HK-2 (cell line): Measurements from ENCODE around the gene TXNIP.
"Not testable (repeated sequence)": the region's sequence is repeated elsewhere in the genome, so short reads cannot be mapped to it uniquely, and the experiment has no call there.

Experiments used
- DNase-seq: peaks from one replicate; pipeline ENCODE4 v3.0.0-alpha.2; 2018; ENCODE audit not compliant: unreplicated experiment

TXNIP gene, protein sequence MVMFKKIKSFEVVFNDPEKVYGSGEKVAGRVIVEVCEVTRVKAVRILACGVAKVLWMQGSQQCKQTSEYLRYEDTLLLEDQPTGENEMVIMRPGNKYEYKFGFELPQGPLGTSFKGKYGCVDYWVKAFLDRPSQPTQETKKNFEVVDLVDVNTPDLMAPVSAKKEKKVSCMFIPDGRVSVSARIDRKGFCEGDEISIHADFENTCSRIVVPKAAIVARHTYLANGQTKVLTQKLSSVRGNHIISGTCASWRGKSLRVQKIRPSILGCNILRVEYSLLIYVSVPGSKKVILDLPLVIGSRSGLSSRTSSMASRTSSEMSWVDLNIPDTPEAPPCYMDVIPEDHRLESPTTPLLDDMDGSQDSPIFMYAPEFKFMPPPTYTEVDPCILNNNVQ

DNA sequence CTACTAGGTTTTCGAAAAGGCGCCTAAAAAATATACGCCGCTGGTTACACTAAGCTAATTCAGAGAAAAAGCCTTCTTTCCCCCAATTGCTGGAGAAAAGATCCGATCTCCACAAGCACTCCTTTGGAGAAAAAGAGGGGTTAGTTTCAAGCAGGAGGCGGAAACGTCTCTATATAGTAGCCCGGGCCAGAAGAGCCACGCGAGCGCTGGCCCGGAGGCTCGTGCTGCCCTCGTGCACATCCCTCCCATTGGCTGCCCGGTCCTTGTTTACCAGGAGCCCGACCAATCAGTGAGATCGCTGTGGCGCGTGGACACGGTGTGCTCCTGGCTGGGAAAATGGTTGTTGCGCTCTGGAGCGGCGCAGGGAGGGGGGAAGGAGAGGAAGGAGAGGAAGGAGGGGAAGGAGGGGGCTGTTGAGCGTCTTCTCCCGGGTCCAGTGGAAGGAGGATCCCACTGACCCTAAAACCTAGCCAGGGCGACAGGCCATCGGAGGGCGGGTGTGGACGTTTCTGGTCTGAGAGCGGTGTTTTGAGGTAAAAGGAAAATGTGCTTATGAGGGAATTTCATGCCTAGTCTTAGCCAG, at the start of gene TXNIP:
TSS of gene TXNIP (minus strand) at position 147 of the 583 bp plus-strand sequence. CDS start 313 bp downstream, outside the sequence.
- DNase-seq: peak; percentile 97

DNA sequence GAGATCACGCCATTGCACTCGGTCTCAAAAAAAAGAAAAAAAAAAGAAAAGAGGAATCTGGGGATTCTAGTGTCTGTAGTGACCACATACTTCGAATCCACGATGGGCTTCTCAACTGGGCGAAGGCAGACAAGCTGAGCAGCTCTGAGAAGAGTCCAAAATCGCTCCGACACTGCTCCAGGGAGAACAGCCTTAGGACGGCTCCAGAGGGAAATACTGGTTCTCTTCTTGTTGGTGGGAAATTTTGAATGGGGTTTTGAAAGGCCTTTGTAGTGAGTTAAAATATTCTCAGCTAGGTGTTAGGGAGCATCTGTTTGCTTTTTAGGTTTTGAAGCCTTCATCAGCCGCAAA, 43.4 kb upstream of the TXNIP start:
- DNase-seq: no peak

DNA sequence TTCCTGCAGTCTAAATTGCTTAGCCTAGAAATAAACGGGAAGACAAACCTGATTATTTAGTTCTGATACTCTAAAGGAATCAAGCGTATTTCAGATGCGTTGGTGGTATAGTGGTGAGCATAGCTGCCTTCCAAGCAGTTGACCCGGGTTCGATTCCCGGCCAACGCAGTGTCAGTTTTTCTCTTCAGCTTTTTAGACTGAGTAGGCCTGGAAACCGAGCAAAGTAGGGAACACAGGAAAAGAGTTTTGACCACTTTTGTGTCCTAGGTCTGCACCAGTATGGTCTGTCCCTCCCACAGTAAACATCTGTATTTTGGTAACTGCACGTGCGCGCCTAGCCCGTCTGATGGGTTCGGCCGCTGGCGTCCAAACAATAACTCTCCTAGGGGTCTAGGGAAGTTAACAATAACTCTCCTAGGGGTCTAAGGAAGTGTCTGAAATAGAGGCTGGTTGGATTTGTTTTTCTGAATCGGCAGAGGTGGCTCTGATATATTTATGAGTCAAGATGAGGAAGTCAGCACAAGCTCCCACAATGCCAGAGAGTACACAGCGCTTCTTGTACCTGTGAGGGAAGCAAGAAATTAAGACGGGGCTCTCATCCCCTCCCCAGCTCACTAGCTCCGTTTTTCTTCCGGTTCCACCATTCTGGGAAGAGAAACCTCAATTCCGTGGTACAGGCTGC, 40.7 kb upstream of the TXNIP start:
- DNase-seq: peak; percentile 85

DNA sequence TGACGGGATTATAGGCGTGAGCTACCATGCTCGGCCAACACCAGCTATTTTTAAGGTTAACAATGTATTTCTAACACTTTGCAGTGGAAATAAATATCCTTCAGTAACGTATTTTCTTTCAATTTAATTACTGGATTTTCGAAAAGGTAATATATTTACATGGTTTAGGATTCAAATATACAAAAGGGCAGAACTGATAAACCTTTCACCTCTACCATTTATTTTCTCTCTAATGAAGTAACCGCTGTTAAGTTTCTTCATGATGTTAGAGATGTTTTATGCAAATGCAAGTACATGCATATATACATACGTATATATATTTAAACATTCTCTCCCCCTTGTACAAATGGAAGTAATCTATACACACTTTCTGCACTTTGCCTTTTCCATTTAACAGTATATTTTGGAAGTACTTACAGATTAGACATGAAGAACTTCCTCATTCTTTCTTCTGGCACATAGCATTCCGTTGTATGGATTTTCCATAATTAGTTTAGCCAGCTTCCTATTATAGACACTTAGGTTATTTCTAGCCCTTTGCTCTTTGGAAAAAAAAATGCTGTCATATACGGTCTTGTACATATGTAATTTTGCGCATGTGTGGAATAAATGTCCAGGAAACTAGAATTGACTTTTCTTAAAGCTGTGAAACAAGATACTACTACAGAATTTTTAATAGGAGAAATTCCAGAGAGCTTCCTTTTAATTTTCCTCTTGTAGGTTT, 40.0 kb upstream of the TXNIP start:
- DNase-seq: no peak

DNA sequence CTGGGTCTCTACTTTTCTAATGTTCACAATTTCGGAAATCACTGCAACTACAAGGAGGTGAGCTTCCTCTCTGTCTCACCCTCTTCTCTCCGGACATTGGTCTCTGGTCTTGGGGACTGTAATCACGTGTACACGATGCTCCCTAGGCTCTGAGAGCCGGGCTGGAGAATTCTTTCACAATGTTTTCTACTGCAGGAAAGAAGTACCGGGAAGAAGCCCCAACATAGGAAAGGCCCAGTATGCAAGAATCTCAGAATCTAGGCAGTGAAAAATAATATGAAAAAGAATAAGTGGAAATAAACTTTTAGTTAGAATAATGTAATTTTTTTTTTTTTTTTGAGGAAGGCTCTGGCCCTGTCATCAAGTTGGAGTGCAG, 38.7 kb upstream of the TXNIP start:
- peak; percentile 50 for DNase-seq

DNA sequence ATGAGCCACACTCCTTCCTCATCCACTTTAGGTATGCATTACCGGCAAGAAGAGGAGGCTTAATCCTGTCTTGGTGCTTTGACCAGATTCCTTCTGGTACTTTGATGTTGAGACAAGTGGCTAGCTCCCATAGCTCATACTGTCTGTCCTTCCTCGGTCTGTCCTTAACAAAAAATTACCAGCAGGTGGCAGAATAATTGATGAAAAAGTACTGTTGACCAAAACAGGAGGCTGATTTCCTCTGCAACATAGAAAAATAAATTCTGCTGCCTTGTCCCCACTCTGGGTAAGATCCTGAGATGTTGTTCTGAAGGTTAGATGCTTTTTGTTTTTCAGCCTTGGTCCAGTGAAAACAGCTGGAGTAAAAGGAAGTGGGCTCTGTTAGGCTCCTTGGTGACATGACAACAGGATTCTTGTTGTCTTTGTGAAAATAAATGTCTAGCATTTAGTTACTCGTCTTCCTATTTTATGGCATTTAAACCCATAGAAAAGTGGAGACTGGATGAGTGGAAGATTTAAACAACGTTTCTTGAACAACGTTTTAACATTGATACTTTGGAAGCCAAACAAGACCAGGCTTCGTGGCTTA, 36.3 kb upstream of the TXNIP start:
- no peak for DNase-seq

DNA sequence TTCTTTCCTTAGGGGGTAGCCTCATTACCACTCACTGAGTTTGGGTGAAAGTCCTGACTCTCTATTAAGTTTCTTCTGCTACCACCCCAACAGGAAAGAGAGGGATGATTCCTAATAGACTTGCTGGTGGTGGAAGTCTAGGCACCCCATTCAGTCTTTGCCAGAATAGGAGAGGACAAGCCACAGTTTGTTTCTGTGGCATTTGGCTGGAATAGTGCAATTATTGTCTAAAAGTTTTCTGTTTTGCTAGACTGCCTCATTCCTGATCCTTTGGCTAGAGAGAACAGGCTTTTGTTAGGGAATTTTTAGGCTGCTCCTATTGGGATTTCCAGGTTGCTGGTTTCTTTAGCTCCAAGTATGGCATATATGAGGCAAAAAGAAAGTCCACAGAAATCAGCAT, 35.1 kb upstream of the TXNIP start:
- DNase-seq: no peak

DNA sequence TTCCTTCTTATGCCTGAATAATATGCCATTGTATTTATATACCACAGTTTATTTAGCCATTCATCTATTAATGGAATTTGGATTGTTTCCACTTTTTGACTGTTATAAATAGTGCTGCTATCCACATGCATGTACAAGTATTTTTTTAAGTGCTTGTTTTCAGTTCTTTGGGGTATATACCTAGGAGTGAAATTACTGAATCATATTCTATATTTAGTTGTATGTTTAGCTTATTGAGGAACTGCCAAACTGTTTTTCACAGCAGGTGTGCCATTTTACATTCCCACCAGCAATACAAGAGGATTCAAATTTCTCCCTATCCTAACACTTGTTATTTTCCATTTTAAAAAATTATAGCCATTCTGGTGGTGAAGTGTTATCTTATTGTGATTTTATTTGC, 32.7 kb upstream of the TXNIP start:
- no peak for DNase-seq

DNA sequence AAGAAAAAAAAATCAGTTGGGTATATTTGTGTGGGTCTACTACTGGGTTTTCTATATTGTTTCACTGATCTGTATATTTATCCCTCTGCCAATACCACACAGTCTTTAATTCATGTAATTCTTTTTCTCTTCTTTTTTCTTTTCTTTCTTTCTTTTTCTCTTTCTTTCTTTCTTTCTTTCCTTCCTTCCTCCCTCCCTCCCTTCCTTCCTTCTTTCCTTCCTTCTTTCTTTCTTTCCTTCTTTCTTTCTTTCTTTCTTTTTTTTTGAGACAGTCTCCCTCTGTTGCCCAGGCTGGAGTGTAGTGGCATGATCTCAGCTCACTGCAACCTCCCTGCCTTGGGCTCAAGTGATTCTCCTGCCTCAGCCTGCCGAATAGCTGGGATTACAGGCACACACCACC, 30.3 kb upstream of the TXNIP start:
- not testable (repeated sequence) for DNase-seq

DNA sequence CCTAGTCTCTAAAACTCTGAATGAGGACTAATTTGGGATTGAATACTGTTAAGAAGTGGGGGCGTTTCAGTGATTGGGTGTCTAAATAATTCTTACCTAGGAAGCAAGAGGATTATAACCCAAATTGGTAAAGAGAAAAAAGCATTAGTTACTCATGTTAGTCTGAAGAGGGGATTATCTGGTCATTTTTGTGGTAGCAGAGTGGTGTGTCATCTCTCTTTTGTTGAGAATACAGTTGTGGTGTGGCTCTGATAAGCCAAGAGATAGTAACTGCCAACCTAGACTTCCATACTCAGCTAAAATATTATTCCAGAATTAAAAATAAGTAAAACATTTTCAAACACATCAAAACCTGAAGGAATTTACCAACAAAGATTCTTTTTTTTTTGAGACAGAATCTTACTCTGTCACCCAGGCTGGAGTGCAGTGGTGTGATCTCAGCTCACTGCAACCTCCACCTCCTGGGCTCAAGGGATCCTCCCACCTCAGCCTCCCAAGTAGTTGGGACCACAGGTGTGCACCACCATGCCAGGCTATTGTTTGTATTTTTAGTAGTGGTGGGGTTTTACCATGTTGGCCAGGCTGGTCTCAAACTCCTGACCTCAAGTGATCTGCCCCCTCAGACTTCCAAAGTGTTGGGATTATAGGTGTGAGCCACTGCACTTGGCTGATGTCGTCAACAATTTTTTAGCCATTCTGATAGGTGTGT, 29.6 kb upstream of the TXNIP start:
- not testable (repeated sequence) for DNase-seq

DNA sequence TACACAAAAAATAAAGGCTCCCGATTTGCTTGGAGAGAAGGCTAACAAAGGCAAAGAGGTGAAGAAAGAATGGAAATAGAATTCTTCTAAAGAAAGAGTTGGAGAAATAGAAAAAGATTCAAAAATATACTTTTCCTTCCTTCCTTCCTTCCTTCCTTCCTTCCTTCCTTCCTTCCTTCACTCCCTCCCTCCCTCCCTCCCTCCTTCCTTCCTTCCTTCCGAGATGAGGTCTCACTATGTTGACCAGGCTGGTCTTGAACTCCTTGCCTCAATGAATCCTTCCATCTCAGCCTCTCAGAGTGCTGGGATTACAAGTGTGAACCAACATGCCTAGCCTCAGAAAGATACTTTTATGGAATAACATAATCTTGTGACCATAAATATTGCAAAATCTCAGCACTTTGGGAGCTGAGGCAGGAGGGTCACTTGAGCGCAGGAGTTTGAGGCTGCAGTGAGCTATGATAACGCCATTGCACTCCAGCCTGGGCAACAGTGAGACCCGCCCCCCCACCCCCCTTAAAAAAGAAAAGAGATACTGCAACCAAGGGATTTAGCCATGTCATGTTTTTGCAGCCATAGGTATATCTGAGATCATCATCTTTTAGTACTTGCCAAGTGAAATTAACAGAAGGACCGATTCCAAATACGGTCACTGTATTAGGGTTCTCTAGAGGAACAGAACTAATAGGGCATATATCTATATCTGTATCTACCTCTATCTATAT, 26.2 kb upstream of the TXNIP start:
- DNase-seq: no peak

DNA sequence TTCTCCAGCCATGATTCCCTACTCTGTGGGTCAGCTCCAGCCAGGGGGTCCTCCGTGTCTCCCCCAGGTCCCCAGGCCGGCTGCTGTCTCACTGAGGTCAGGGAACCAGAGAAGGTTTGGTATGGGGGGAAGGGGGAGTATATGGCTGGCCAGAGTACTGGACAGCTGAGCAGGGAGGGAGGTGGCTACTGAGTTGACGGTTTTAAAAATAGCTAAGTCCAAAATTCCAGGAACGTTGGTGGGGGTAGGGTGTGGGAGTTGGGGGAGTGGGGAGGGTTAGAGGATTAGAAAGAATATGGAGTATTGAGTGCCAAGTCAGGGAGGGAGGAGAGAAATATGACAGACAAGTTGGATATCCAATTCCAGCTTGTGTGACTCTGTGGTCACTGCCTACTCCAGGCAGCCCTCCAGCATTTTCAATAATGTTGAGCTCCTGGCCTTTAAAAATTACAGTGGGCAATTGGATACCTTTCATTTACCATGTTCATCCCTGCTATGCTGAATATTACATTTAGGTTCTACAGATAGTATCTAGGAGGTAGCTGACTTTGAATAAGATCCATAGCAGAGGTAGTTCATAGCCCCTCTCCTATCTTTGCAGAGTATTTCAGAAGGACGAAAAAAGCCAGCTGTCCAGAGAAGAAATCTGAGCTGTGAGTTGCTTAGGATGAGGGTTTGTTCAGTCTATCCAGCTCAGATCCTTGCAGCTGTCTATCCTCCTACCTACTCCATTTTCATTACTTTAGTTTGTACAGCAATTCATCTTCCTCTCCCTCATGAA, 25.4 kb upstream of the TXNIP start, which contains the start of gene HJV:
TSS of gene HJV (minus strand) at position 114 of the 781 bp plus-strand sequence. CDS start 1,504 bp downstream, outside the sequence.
- no peak for DNase-seq

DNA sequence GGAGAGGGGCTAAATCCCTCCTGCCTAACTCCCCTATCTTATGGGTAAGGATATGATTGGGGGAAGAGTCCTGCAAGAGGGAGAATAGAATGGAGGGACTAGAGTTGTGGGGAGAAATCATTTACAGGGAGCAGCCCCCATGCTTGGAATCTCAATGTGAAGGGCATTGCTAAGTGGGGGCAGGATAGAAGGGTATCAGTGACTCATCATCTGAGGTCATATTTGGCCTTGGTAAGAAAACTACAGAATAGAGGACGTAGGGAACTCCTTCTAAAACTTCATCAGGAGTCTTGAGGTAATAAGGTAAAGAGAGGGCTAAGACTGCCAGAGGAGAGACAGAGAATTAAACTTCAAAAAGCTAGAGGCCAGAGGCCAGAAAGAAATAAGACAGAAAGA, 24.7 kb upstream of the TXNIP start:
- no peak for DNase-seq

DNA sequence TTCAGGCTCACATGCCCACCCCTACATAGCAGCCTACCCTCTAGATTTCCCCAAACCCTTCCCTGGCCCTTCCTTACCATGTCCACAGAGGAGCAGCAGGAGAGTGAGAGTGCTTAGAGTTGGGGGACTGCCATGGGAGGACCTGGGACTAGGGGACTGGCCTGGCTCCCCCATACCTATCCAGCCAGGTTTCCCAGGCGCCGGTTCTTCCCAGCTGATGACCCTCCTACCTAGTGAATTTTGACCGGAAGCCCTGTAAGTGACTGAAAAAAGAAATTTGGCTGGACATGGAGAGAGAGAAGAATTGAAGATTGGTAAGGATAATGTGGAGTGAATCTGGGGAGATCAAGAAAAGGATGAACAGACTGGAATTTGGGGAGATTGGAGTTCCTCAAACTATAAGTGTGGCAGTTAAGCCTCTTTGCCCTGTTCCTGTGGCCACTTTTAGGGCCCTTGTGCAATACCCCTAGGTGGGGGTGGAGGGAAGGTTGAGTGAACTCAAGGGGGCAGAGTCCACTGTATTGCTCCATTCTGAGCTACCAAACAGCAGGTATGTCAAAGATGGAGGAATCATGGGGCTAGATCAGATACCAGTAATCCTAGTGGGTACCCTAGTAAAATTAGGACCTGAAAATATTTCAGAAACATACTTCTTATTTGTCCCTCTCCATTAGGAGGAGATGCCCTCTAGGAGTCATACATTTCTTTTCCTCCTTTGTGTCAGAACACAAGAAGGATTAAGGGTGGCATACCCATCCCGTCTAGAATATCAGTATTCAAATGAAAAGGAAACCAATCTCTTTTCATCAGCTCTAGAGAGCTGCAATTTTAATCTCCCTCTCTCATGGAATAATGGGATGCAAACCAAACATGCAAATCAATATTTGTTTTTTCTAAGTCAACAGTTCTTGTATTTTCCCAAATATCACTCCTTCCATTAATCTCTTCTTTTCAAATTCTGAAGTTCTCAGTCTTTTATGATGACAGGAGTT, 24.0 kb upstream of the TXNIP start:
- DNase-seq: no peak

DNA sequence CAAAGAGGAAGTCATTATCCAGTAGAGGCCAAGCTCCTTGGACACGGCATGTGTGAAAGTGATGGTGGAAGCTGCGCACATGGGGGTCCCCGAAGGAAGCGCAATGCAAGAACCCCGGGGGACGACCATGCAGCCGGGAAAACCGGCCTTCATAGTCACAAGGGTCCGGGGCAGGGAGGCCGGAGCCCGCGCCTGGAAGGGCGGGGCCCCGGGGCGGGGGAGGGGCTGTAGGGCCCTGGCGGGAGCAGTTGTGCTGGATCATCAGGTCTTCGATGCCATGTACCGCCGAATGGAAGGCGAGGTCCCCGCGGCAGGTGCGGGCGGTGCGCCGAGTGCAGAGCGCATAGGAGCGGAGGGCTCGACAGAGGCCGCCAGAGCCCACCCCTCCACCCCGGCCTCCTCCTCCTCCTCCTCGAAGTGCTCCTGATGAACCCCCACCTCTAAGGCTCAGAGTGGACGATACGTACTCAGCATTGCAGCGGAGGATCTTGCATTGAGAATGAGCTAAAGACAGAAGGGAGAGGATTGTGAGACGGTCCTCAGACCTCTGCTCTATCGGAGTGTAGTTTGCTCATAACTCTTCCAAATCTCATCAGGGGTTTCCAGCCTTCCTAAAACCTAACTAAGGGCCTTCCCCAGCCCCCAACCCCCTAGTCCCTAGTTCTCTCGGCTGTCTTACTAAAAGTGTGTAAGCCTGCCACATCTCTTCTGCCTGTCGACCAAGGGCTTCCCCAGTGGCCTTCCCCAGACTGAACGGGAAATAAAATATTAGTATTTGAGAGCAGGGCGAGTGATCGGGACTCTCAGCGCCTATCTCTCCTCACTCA, 23.1 kb upstream of the TXNIP start:
- DNase-seq: no peak

DNA sequence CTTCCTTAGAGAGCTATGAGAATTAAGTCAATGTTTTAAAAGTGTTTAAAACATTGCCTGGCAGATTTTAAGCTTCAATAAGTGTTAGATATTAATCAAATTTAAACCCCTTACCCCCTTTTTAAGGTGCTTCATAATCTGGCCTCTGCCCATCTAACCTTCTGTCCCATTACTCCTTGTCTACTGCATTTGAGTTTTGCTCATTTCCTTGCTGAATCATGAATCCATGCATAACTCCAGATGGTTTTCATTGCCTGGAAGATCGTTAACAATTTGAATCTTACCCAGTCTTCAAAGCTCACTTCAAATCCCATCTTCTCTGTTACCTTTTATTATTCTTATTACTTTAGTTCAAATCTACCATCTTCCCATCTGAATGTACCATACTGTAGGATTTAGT, 20.5 kb upstream of the TXNIP start:
- no peak for DNase-seq

DNA sequence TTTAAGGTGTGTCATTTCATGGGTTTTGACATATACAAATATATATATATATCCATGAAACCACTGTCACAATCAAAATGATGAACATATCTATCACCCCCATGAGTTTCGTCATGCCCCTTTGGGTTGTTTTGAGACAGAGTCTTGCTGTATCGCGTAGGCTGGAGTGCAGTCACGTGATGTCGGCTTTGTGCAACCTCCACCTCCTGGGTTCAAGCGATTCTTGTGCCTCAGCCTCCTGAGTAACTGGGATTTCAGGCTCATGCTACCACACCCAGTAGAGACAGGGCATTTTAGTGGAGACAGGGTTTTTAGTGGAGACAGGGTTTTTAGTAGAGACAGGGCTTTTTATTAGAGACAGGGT, 17.2 kb upstream of the TXNIP start:
- no peak for DNase-seq
